ENCODE measurements around the gene MOB3A. TPM values are rescaled to one million over a fixed set of nuclear protein-coding genes. Genes with fewer than 3 reads are reported as not detected.

The MOB3A gene
- total and polyA plus RNA-seq, 2 of the 13 experiments (the other 11 are each of a cell fraction or from before 2014, with no cell fraction given): 3.5 to 17.8 TPM

DNA sequence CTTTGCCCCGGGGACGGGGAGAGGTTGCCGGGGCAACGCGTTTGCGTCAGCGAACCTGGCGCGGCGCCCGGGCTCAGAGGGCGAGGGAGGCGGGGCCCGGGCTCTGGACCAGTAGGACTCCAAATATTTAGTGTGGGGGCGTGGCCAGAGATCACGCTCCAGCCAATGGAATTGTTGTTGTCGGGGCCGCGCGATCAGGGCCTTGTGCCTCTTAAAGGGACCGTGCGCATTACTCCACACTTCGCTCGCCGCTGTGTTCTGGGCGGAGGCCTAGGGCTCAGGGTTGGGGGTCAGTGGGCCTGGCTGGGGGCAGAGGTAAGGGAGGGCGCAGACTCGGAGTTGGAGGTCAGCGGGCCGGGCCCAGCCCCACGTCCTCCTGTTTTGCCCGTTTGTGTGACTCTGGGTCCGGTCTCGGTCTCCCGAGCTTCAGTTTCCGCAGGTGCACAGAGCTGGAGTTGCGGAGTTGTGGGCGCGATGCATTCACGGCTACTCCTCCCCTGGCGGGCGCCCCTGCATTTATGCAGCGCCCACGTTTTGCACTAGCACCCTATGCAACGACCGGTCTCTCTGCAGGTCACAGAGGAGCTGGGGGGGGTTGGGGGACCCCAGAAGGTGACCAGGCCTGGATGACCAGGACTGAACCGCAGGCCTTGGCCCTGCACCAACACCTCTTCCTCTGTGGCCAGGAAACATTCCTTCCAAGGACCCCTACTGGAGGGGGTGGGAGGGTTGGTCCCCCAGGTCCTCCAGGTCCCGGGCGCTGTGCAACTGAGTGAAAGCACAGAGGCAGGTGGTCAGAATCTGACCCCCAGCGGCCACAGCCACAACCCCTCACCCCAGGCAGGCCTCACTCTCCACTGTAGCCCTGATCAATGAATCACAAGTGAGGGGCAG is 34.4 kb downstream of the MOB3A start (continued):
- TF ChIP-seq HDAC1 (CRISPR knock-in tag; IDR thresholded peaks at IDR 0.05): peak; percentile 70; the same call in 1 of the 2 replicates
- peak; percentile 28; the same call in 1 of the 2 replicates for TF ChIP-seq AKAP8 (CRISPR knock-in tag; IDR thresholded peaks at IDR 0.05)
- peak; percentile 44; the same call in 1 of the 2 replicates for TF ChIP-seq MYC (CRISPR knock-in tag; IDR thresholded peaks at IDR 0.05; ENCODE audit: borderline replicate concordance)
- TF ChIP-seq, protein P1, sequence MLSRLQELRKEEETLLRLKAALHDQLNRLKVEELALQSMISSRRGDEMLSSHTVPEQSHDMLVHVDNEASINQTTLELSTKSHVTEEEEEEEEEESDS (CRISPR knock-in tag; IDR thresholded peaks at IDR 0.05; ENCODE audit: borderline replicate concordance): no peak
- TF ChIP-seq RAD21 (CRISPR knock-in tag; IDR thresholded peaks at IDR 0.05): peak; percentile 40
- TF ChIP-seq DR1 (CRISPR knock-in tag; IDR thresholded peaks at IDR 0.05): peak; percentile 82
- TF ChIP-seq MTERF4 (CRISPR knock-in tag; IDR thresholded peaks at IDR 0.05): peak; percentile 42; the same call in 1 of the 2 replicates
- 0 out of 2 replicates have a peak, but pooled peaks have one; percentile 33 for TF ChIP-seq ESRRA (CRISPR knock-in tag; IDR thresholded peaks at IDR 0.05; ENCODE audit: low read depth)
- TF ChIP-seq ZNF292 (CRISPR knock-in tag; IDR thresholded peaks at IDR 0.05; ENCODE audit: borderline replicate concordance, low read depth): no peak
- TF ChIP-seq NCOA5 (CRISPR knock-in tag; IDR thresholded peaks at IDR 0.05): no peak
- TF ChIP-seq ZNF549 (CRISPR knock-in tag; IDR thresholded peaks at IDR 0.05): no peak
- TF ChIP-seq ZNF552 (CRISPR knock-in tag; IDR thresholded peaks at IDR 0.05; ENCODE audit: borderline replicate concordance): no peak
- TF ChIP-seq ZNF367 (CRISPR knock-in tag; IDR thresholded peaks at IDR 0.05; ENCODE audit: borderline replicate concordance): 0 out of 2 replicates have a peak, but pooled peaks have one; percentile 29
- no peak for TF ChIP-seq ARID2 (CRISPR knock-in tag; IDR thresholded peaks at IDR 0.05; ENCODE audit: borderline replicate concordance)
- TF ChIP-seq ZNF883 (CRISPR knock-in tag; IDR thresholded peaks at IDR 0.05; ENCODE audit: not compliant biosample characterization): peak; percentile 41
- TF ChIP-seq ZNF660 (CRISPR knock-in tag; IDR thresholded peaks at IDR 0.05; ENCODE audit: borderline replicate concordance, low read depth): no peak
- peak; percentile 84 for TF ChIP-seq NFYB (CRISPR knock-in tag; IDR thresholded peaks at IDR 0.05)
- TF ChIP-seq, protein P2, sequence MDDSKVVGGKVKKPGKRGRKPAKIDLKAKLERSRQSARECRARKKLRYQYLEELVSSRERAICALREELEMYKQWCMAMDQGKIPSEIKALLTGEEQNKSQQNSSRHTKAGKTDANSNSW (CRISPR knock-in tag; IDR thresholded peaks at IDR 0.05; ENCODE audit: borderline replicate concordance): no peak
- 0 out of 2 replicates have a peak, but pooled peaks have one; percentile 46 for TF ChIP-seq ZNF747 (CRISPR knock-in tag; IDR thresholded peaks at IDR 0.05; ENCODE audit: borderline replicate concordance)
- TF ChIP-seq ZBTB43 (CRISPR knock-in tag; conservative IDR thresholded peaks at IDR 0.05): 0 out of 2 replicates have a peak, but pooled peaks have one; percentile 2
- TF ChIP-seq ZNF501 (CRISPR knock-in tag; IDR thresholded peaks at IDR 0.05): peak; percentile 61
- TF ChIP-seq HHEX (CRISPR knock-in tag; IDR thresholded peaks at IDR 0.05): no peak
- peak; percentile 64; the same call in 1 of the 2 replicates for TF ChIP-seq ZNF816 (CRISPR knock-in tag; IDR thresholded peaks at IDR 0.05; ENCODE audit: borderline replicate concordance)
- TF ChIP-seq NRL (CRISPR knock-in tag; IDR thresholded peaks at IDR 0.05; ENCODE audit: borderline replicate concordance): peak; percentile 17; the same call in 1 of the 2 replicates
- TF ChIP-seq GATA4 (IDR thresholded peaks at IDR 0.05; ENCODE audit: borderline replicate concordance, low read depth): no peak
- no peak; the same call in 1 of the 2 replicates for TF ChIP-seq ZNF782 (CRISPR knock-in tag; IDR thresholded peaks at IDR 0.05; ENCODE audit: borderline replicate concordance)
- TF ChIP-seq FOXA1 (IDR thresholded peaks at IDR 0.05): no peak
- no peak for TF ChIP-seq FOXA1 (CRISPR knock-in tag; IDR thresholded peaks at IDR 0.05)

Measured in HepG2 (cell line).